ENCODE data around the gene MYH11.
A peak's percentile ranks its signal among the peaks of the same experiment; 100 is the strongest.

The MYH11 gene

GRCh38 chr16:15780805-15781204 lies 76.0 kb downstream of the MYH11 start:
- no peak overlapping the region for H2BK120ac ChIP-seq (ENCODE audit: low read depth, low read length)

GRCh38 chr16:15779664-15780351 lies 77.0 kb downstream of the MYH11 start:
- Histone ChIP-seq H3K23ac (ENCODE audit: low read depth, low read length, poor library complexity) (no peak overlapping the region), H3K4ac (ENCODE audit: low read length) (no peak overlapping the region), H3K4me1 (ENCODE audit: control insufficient read depth in 2 of 2, insufficient read depth in 1 of 2, low read depth in 1 of 2, low read length in 2 of 2) (peaks cover 0 to 2% of the 10 kb centered on the region in 2 donors), H3K27ac (replicated peaks; ENCODE audit: low read length) (no peak overlapping the region), H2BK15ac (ENCODE audit: low read length) (no peak overlapping the region), H3K14ac (ENCODE audit: low read length) (peak overlapping the region; percentile 67), H3K4me3 (ENCODE audit: low read length in 2 of 2) (no peak overlapping the region), H2BK120ac (ENCODE audit: low read depth, low read length) (no peak overlapping the region), H3K18ac (ENCODE audit: low read length) (peak overlapping the region; percentile 33), H4K91ac (ENCODE audit: low read depth, low read length, poor library complexity) (no peak overlapping the region), H2AFZ (ENCODE audit: low read length) (no peak overlapping the region), H3K27me3 (ENCODE audit: control insufficient read depth in 3 of 3, insufficient read depth in 3 of 3, low read depth in 1 of 3, low read length in 3 of 3) (no peaks in the 10 kb centered on the region), H3K79me1 (ENCODE audit: low read depth, low read length) (no peaks in the 10 kb centered on the region), H3K36me3 (replicated peaks in 1 of 2; ENCODE audit: control insufficient read depth in 2 of 2, insufficient read depth in 2 of 2, low read length in 2 of 2) (no peaks in the 10 kb centered on the region), H2BK12ac (ENCODE audit: low read length) (no peak overlapping the region), H2AK5ac (ENCODE audit: low read depth, low read length) (no peak overlapping the region), H3K9me3 (replicated peaks in 1 of 2; ENCODE audit: control insufficient read depth in 2 of 2, insufficient read depth in 1 of 2, low read depth in 1 of 2, low read length in 2 of 2) (peaks cover 0 to 2% of the 10 kb centered on the region in 2 donors), H4K8ac (ENCODE audit: low read depth, low read length) (no peak overlapping the region), H2BK5ac (ENCODE audit: low read length) (no peak overlapping the region), H3K9ac (ENCODE audit: low read depth, low read length, poor library complexity) (no peak overlapping the region), H3K4me2 (ENCODE audit: insufficient read depth, low read length, poor library complexity, severe bottlenecking) (no peak overlapping the region)
- no peak for DNase-seq (ENCODE audit: low spot score)
- WGBS, 2 donors (ENCODE audit: extremely low coverage in 2 of 2, insufficient read length in 2 of 2, insufficient replicate concordance in 1 of 2), result no CpG with 5 or more reads among the region's 8 CpGs

More at GRCh38 chr16:15780805-15781204, 76.0 kb downstream of the MYH11 start:
- Histone ChIP-seq H2AFZ (ENCODE audit: low read length) (no peak overlapping the region), H3K23ac (ENCODE audit: low read depth, low read length, poor library complexity) (no peak overlapping the region), H3K27ac (replicated peaks; ENCODE audit: low read length) (no peak overlapping the region), H3K4me2 (ENCODE audit: insufficient read depth, low read length, poor library complexity, severe bottlenecking) (no peak overlapping the region), H2BK12ac (ENCODE audit: low read length) (no peak overlapping the region), H3K9me3 (replicated peaks in 1 of 2; ENCODE audit: control insufficient read depth in 2 of 2, insufficient read depth in 1 of 2, low read depth in 1 of 2, low read length in 2 of 2) (peaks cover 0 to 2% of the 10 kb centered on the region in 2 donors), H2AK5ac (ENCODE audit: low read depth, low read length) (no peak overlapping the region), H3K9ac (ENCODE audit: low read depth, low read length, poor library complexity) (no peak overlapping the region), H4K91ac (ENCODE audit: low read depth, low read length, poor library complexity) (no peak overlapping the region), H3K18ac (ENCODE audit: low read length) (no peak overlapping the region), H3K79me1 (ENCODE audit: low read depth, low read length) (no peaks in the 10 kb centered on the region), H3K4me1 (ENCODE audit: control insufficient read depth in 2 of 2, insufficient read depth in 1 of 2, low read depth in 1 of 2, low read length in 2 of 2) (peaks cover 0 to 2% of the 10 kb centered on the region in 2 donors), H3K4ac (ENCODE audit: low read length) (no peak overlapping the region), H3K27me3 (ENCODE audit: control insufficient read depth in 3 of 3, insufficient read depth in 3 of 3, low read depth in 1 of 3, low read length in 3 of 3) (no peaks in the 10 kb centered on the region), H3K36me3 (replicated peaks in 1 of 2; ENCODE audit: control insufficient read depth in 2 of 2, insufficient read depth in 2 of 2, low read length in 2 of 2) (no peaks in the 10 kb centered on the region), H3K14ac (ENCODE audit: low read length) (no peak overlapping the region), H4K8ac (ENCODE audit: low read depth, low read length) (no peak overlapping the region), H3K4me3 (ENCODE audit: low read length in 2 of 2) (no peak overlapping the region), H2BK5ac (ENCODE audit: low read length) (no peak overlapping the region), H2BK15ac (ENCODE audit: low read length) (no peak overlapping the region)
- DNase-seq (ENCODE audit: low spot score), result no peak
- WGBS, 2 donors (ENCODE audit: extremely low coverage in 2 of 2, insufficient read length in 2 of 2, insufficient replicate concordance in 1 of 2), result no CpG with 5 or more reads among the region's 7 CpGs

- no peak overlapping the region for H3K9ac ChIP-seq (ENCODE audit: low read depth, low read length, poor library complexity)
- no peak overlapping the region for H2BK5ac ChIP-seq (ENCODE audit: low read length)
- H2BK120ac ChIP-seq (ENCODE audit: low read depth, low read length), result no peak overlapping the region
- H3K27me3 ChIP-seq (ENCODE audit: control insufficient read depth in 3 of 3, insufficient read depth in 3 of 3, low read depth in 1 of 3, low read length in 3 of 3), result no peaks in the 10 kb centered on the region
- peaks cover 0 to 1% of the 10 kb centered on the region in 2 donors for H3K9me3 ChIP-seq (replicated peaks in 1 of 2; ENCODE audit: control insufficient read depth in 2 of 2, insufficient read depth in 1 of 2, low read depth in 1 of 2, low read length in 2 of 2)
- no peak for DNase-seq (ENCODE audit: low spot score)
- no peaks in the 10 kb centered on the region for H3K79me1 ChIP-seq (ENCODE audit: low read depth, low read length)
- no peak overlapping the region for H3K23ac ChIP-seq (ENCODE audit: low read depth, low read length, poor library complexity)
- H4K91ac ChIP-seq (ENCODE audit: low read depth, low read length, poor library complexity), result no peak overlapping the region
- no peak overlapping the region for H3K4me2 ChIP-seq (ENCODE audit: insufficient read depth, low read length, poor library complexity, severe bottlenecking)
- no peak overlapping the region for H2BK15ac ChIP-seq (ENCODE audit: low read length)
- H2BK12ac ChIP-seq (ENCODE audit: low read length), result no peak overlapping the region
- no peak overlapping the region for H3K14ac ChIP-seq (ENCODE audit: low read length)
- H3K36me3 ChIP-seq (replicated peaks in 1 of 2; ENCODE audit: control insufficient read depth in 2 of 2, insufficient read depth in 2 of 2, low read length in 2 of 2), result no peaks in the 10 kb centered on the region
- no peak overlapping the region for H2AFZ ChIP-seq (ENCODE audit: low read length)
- H3K27ac ChIP-seq (replicated peaks; ENCODE audit: low read length), result no peak overlapping the region
- no peak overlapping the region for H2AK5ac ChIP-seq (ENCODE audit: low read depth, low read length)
- no peak overlapping the region for H3K4me3 ChIP-seq (ENCODE audit: low read length in 2 of 2)
- no peak overlapping the region for H3K4ac ChIP-seq (ENCODE audit: low read length)
- no peak overlapping the region for H3K18ac ChIP-seq (ENCODE audit: low read length)
- H4K8ac ChIP-seq (ENCODE audit: low read depth, low read length), result no peak overlapping the region
- no CpG with 5 or more reads among the region's 6 CpGs for WGBS, 2 donors (ENCODE audit: extremely low coverage in 2 of 2, insufficient read length in 2 of 2, insufficient replicate concordance in 1 of 2)
- H3K4me1 ChIP-seq (ENCODE audit: control insufficient read depth in 2 of 2, insufficient read depth in 1 of 2, low read depth in 1 of 2, low read length in 2 of 2), result peaks cover 0 to 2% of the 10 kb centered on the region in 2 donors
These were observed 77.7 kb downstream of the MYH11 start for GRCh38 chr16:15778999-15779614.

- H3K4me1 ChIP-seq (ENCODE audit: control insufficient read depth in 2 of 2, insufficient read depth in 1 of 2, low read depth in 1 of 2, low read length in 2 of 2), result peaks cover 0 to 2% of the 10 kb centered on the region in 2 donors
- WGBS, 2 donors (ENCODE audit: extremely low coverage in 2 of 2, insufficient read length in 2 of 2, insufficient replicate concordance in 1 of 2), result no CpG with 5 or more reads among the region's 8 CpGs
- no peak overlapping the region for H3K27ac ChIP-seq (replicated peaks; ENCODE audit: low read length)
- H2BK15ac ChIP-seq (ENCODE audit: low read length), result no peak overlapping the region
- no peak overlapping the region for H3K14ac ChIP-seq (ENCODE audit: low read length)
- H2AFZ ChIP-seq (ENCODE audit: low read length), result no peak overlapping the region
- no peak overlapping the region for H2BK120ac ChIP-seq (ENCODE audit: low read depth, low read length)
- no peak for DNase-seq (ENCODE audit: low spot score)
- no peak overlapping the region for H3K9ac ChIP-seq (ENCODE audit: low read depth, low read length, poor library complexity)
- no peak overlapping the region for H3K4me2 ChIP-seq (ENCODE audit: insufficient read depth, low read length, poor library complexity, severe bottlenecking)
- no peak overlapping the region for H3K4me3 ChIP-seq (ENCODE audit: low read length in 2 of 2)
- no peak overlapping the region for H3K4ac ChIP-seq (ENCODE audit: low read length)
- no peak overlapping the region for H2AK5ac ChIP-seq (ENCODE audit: low read depth, low read length)
- H4K91ac ChIP-seq (ENCODE audit: low read depth, low read length, poor library complexity), result no peak overlapping the region
- H3K79me1 ChIP-seq (ENCODE audit: low read depth, low read length), result no peaks in the 10 kb centered on the region
- H3K18ac ChIP-seq (ENCODE audit: low read length), result peak overlapping the region; percentile 57
- H3K36me3 ChIP-seq (replicated peaks in 1 of 2; ENCODE audit: control insufficient read depth in 2 of 2, insufficient read depth in 2 of 2, low read length in 2 of 2), result no peaks in the 10 kb centered on the region
- H3K9me3 ChIP-seq (replicated peaks in 1 of 2; ENCODE audit: control insufficient read depth in 2 of 2, insufficient read depth in 1 of 2, low read depth in 1 of 2, low read length in 2 of 2), result no peaks in the 10 kb centered on the region
- H3K27me3 ChIP-seq (ENCODE audit: control insufficient read depth in 3 of 3, insufficient read depth in 3 of 3, low read depth in 1 of 3, low read length in 3 of 3), result no peaks in the 10 kb centered on the region
- no peak overlapping the region for H3K23ac ChIP-seq (ENCODE audit: low read depth, low read length, poor library complexity)
- H2BK5ac ChIP-seq (ENCODE audit: low read length), result no peak overlapping the region
- H4K8ac ChIP-seq (ENCODE audit: low read depth, low read length), result no peak overlapping the region
- peak overlapping the region; percentile 59 for H2BK12ac ChIP-seq (ENCODE audit: low read length)
These were observed 78.6 kb downstream of the MYH11 start for GRCh38 chr16:15778204-15778743.
